ENCODE measurements around the gene KDM4C. TPM values are rescaled to one million over a fixed set of nuclear protein-coding genes. Genes with fewer than 3 reads are reported as not detected.

Gene KDM4C
- total RNA-seq, 1 experiment from 2014 or later = 16.2 TPM

GRCh38 chr9:6723881-6724420 lies 33.8 kb upstream of the KDM4C start:
- DNase-seq = no peak
- no peaks in the 10 kb centered on the region for H3K36me3 Mint-ChIP-seq (ENCODE audit: insufficient read depth, unreplicated experiment)
- no peaks in the 10 kb centered on the region for H3K4me1 Mint-ChIP-seq (ENCODE audit: low read depth, unreplicated experiment)
- H3K9me3 Mint-ChIP-seq (ENCODE audit: low read depth, unreplicated experiment) = no peaks in the 10 kb centered on the region
- H3K4me3 Mint-ChIP-seq (ENCODE audit: low read depth, unreplicated experiment) = no peak overlapping the region
- no peak for TF ChIP-seq CTCF (IDR thresholded peaks at IDR 0.05; ENCODE audit: unreplicated experiment)
- intact Hi-C loops (cut with micrococcal nuclease; ENCODE audit: unreplicated experiment) = no loop called here
- CTCF ChIA-PET = no interaction called here
- BruUV-seq (replicated peaks) = no TSS peak
- H3K27me3 Mint-ChIP-seq (ENCODE audit: unreplicated experiment) = no peaks in the 10 kb centered on the region
- no peak overlapping the region for H3K27ac Mint-ChIP-seq (ENCODE audit: unreplicated experiment)

- Mint-ChIP-seq H3K9me3 (ENCODE audit: low read depth, unreplicated experiment) (no peaks in the 10 kb centered on the region), H3K36me3 (ENCODE audit: insufficient read depth, unreplicated experiment) (no peaks in the 10 kb centered on the region), H3K27me3 (ENCODE audit: unreplicated experiment) (no peaks in the 10 kb centered on the region), H3K27ac (ENCODE audit: unreplicated experiment) (no peak overlapping the region), H3K4me1 (ENCODE audit: low read depth, unreplicated experiment) (no peaks in the 10 kb centered on the region), H3K4me3 (ENCODE audit: low read depth, unreplicated experiment) (no peak overlapping the region)
- TF ChIP-seq CTCF (IDR thresholded peaks at IDR 0.05; ENCODE audit: unreplicated experiment) = no peak
- no peak for DNase-seq
- BruUV-seq (replicated peaks) = no TSS peak
- intact Hi-C loops (cut with micrococcal nuclease; ENCODE audit: unreplicated experiment) = no loop called here
- CTCF ChIA-PET = no interaction called here
Measured at GRCh38 chr9:6733257-6733656, 24.5 kb upstream of the KDM4C start.

- no peak for DNase-seq
- CTCF ChIA-PET = no interaction called here
- intact Hi-C loops (cut with micrococcal nuclease; ENCODE audit: unreplicated experiment) = no loop called here
- no peaks in the 10 kb centered on the region for H3K9me3 Mint-ChIP-seq (ENCODE audit: low read depth, unreplicated experiment)
- H3K4me1 Mint-ChIP-seq (ENCODE audit: low read depth, unreplicated experiment) = no peaks in the 10 kb centered on the region
- TF ChIP-seq CTCF (IDR thresholded peaks at IDR 0.05; ENCODE audit: unreplicated experiment) = no peak
- BruUV-seq (replicated peaks) = no TSS peak
- no peaks in the 10 kb centered on the region for H3K27me3 Mint-ChIP-seq (ENCODE audit: unreplicated experiment)
- H3K27ac Mint-ChIP-seq (ENCODE audit: unreplicated experiment) = no peak overlapping the region
- no peak overlapping the region for H3K4me3 Mint-ChIP-seq (ENCODE audit: low read depth, unreplicated experiment)
- no peaks in the 10 kb centered on the region for H3K36me3 Mint-ChIP-seq (ENCODE audit: insufficient read depth, unreplicated experiment)
Measured at GRCh38 chr9:6733831-6734230, 23.9 kb upstream of the KDM4C start.

GRCh38 chr9:6735422-6735821 lies 22.4 kb upstream of the KDM4C start:
- Mint-ChIP-seq H3K4me1 (ENCODE audit: low read depth, unreplicated experiment) (no peaks in the 10 kb centered on the region), H3K36me3 (ENCODE audit: insufficient read depth, unreplicated experiment) (no peaks in the 10 kb centered on the region), H3K27ac (ENCODE audit: unreplicated experiment) (no peak overlapping the region), H3K9me3 (ENCODE audit: low read depth, unreplicated experiment) (no peaks in the 10 kb centered on the region), H3K27me3 (ENCODE audit: unreplicated experiment) (no peaks in the 10 kb centered on the region), H3K4me3 (ENCODE audit: low read depth, unreplicated experiment) (no peak overlapping the region)
- BruUV-seq (replicated peaks) = no TSS peak
- CTCF ChIA-PET = no interaction called here
- intact Hi-C loops (cut with micrococcal nuclease; ENCODE audit: unreplicated experiment) = no loop called here
- TF ChIP-seq CTCF (IDR thresholded peaks at IDR 0.05; ENCODE audit: unreplicated experiment) = no peak
- DNase-seq = no peak
